Vagina (tissue), 2 donors: Measurements from ENCODE around the gene DTX2.
"Not testable (repeated sequence)": the region's sequence is repeated elsewhere in the genome, so short reads cannot be mapped to it uniquely, and the experiment has no call there.

Source experiments
- POLR2A ChIP-seq, 2 donors: fragments of 450-650 bp; IDR thresholded peaks; one replicate each; pipeline ENCODE4 v1.6.1; 2017; ENCODE audit warnings: antibody characterized with exemption in 2 of 2, mild to moderate bottlenecking in 2 of 2, moderate library complexity in 2 of 2
- POLR2AphosphoS5 ChIP-seq, 2 donors: sonication (generic); formaldehyde crosslinking; IDR thresholded peaks; one replicate each; pipeline ENCODE4 v1.9.0; 2017; ENCODE audit warnings: antibody characterized with exemption in 2 of 2, mild to moderate bottlenecking in 2 of 2, low read depth in 1 of 2; ENCODE audit not compliant: insufficient read depth in 1 of 2
- TF ChIP-seq, protein P1 (sequence below), 3 experiments: fragments of 450-650 bp in 2 of 3; fragments of 200-600 bp in 1 of 3; sonication (generic) in 1 of 3; IDR thresholded peaks; one replicate each; pipeline ENCODE4 v1.5.1; 2017 to 2019; ENCODE audit warnings: antibody characterized with exemption in 3 of 3, mild to moderate bottlenecking in 2 of 3, moderate library complexity in 2 of 3

DNA sequence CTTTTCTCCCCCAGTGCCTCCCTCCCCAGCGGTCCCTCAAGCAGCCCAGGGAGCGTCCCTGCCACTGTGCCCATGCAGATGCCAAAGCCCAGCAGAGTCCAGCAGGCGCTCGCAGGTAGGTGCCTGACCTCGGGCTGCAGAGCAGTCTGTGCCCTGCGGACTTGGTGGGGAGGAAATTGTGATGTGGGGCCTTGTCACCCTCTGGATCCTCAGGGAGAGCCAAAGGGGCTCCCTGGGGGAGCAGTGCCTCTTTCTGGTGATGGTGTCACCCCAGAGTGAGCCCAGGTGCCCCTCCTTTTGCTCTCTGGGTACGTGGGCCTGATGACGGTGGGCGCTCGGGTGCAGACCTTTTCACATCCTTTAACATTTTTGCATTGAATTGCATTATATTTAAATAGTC is 30.6 kb downstream of the DTX2 start:
- TF ChIP-seq, protein P1, sequence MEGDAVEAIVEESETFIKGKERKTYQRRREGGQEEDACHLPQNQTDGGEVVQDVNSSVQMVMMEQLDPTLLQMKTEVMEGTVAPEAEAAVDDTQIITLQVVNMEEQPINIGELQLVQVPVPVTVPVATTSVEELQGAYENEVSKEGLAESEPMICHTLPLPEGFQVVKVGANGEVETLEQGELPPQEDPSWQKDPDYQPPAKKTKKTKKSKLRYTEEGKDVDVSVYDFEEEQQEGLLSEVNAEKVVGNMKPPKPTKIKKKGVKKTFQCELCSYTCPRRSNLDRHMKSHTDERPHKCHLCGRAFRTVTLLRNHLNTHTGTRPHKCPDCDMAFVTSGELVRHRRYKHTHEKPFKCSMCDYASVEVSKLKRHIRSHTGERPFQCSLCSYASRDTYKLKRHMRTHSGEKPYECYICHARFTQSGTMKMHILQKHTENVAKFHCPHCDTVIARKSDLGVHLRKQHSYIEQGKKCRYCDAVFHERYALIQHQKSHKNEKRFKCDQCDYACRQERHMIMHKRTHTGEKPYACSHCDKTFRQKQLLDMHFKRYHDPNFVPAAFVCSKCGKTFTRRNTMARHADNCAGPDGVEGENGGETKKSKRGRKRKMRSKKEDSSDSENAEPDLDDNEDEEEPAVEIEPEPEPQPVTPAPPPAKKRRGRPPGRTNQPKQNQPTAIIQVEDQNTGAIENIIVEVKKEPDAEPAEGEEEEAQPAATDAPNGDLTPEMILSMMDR (IDR thresholded peaks at IDR 0.05), result not testable (repeated sequence)
- not testable (repeated sequence) for TF ChIP-seq POLR2AphosphoS5 (IDR thresholded peaks at IDR 0.05; ENCODE audit: insufficient read depth in 1 of 2, low read depth in 1 of 2); POLR2A (IDR thresholded peaks at IDR 0.05)
